PFSK-1 (cell line): ENCODE data around the gene ADCY2.

ENCODE experiments used
- FOXP2 ChIP-seq: optimal IDR thresholded peaks from 2 replicates; pipeline ENCODE3; 2011; ENCODE audit warnings: borderline replicate concordance, control low read depth, inconsistent platforms; ENCODE audit not compliant: insufficient read depth; ENCODE audit errors: extremely low read length, extremely low read depth
- SIN3A ChIP-seq: IDR thresholded peaks from 2 replicates; pipeline ENCODE4 v1.6.1; 2012; ENCODE audit warnings: mild to moderate bottlenecking, low read length, moderate library complexity, borderline replicate concordance; ENCODE audit not compliant: insufficient read depth
- TAF1 ChIP-seq: IDR thresholded peaks from 2 replicates; pipeline ENCODE4 v1.6.1; 2012; ENCODE audit warnings: low read length, control low read depth, borderline replicate concordance; ENCODE audit not compliant: insufficient read depth

DNA sequence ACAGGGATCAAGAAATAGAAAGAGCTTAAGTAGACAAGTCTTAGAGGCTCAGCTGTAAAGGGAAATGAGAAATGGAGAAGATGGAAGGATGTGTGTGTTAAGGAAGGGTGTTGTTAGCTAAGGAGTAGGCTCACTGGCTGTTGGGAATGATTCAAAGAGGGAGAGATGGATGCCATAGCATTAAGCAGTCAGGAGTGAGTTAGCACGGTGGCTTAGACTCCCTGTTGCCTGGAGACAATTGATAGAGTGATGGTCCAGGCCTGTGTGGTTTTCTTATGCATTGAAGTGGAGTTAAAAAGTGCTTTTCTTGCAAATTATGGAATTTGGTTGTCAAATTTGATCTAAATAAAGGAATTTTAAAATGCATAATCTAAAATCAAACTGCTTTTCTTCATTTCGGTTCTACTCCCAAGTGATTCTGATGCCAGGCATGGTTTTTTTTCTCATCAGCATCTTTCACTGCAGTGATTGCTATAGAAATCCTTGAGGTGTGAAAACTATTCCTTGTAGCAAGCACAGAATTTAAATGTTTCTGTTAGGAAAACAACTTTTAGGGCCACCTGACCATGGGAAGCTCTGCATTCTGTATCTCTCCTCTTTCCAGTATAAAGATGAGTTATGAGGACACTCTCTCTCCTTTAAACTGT is 214.7 kb downstream of the ADCY2 start:
- TF ChIP-seq FOXP2 = no peak
- no peak for TF ChIP-seq SIN3A
- TF ChIP-seq TAF1 = no peak
